GM12878 (cell line): Measurements from ENCODE around the gene COX19. TPM values are rescaled to one million over a fixed set of nuclear protein-coding genes. Genes with fewer than 3 reads are reported as not detected.

Experiments used
- ATAC-seq: fragments of 200-7000 bp; cut with Tn5 transposase; 3 replicates; pipeline ENCODE4 v1.9.1; 2020; ENCODE audit warnings: mild to moderate bottlenecking, moderate library complexity
- BruUV-seq: library from RNA; stranded (reverse); fragments of 400-500 nt; replicated peaks from 2 replicates; lab custom pipeline; 2021; lab: Mats Ljungman, UMichigan
- CTCF ChIA-PET: fragments of 300-600 bp; sonication (Branson Sonifier 250); formaldehyde crosslinking; extraction: SDS; loops from one replicate; lab custom pipeline; 2021; ENCODE audit warnings: inconsistent platforms; lab: Yijun Ruan, JAX
- POLR2A ChIA-PET: fragments of 350-600 bp; formaldehyde crosslinking; extraction: SDS; loops from one replicate; lab custom pipeline; 2021; ENCODE audit warnings: inconsistent platforms; lab: Charles Lee
- RAD21 ChIA-PET: fragments of 300-600 bp; sonication (Branson Sonifier 250); formaldehyde crosslinking; loops from one replicate; lab custom pipeline; 2023; ENCODE audit warnings: antibody characterized with exemption; ENCODE audit not compliant: unreplicated experiment; lab: Charles Lee
- SMC1A ChIA-PET: fragments of 300-600 bp; sonication (Branson Sonifier 250); formaldehyde crosslinking; loops from one replicate; lab custom pipeline; 2023; ENCODE audit not compliant: unreplicated experiment, uncharacterized antibody; lab: Charles Lee
- DNase-seq: peaks from one replicate; pipeline ENCODE4 v3.0.0-alpha.2; 2011; ENCODE audit warnings: low read depth, low spot score
- FAIRE-seq: peaks from 3 replicates; lab custom pipeline; 2011; peaks lifted over from hg19 to GRCh38; lab: Jason Lieb, UNC
- H2AFZ ChIP-seq: 2 replicates; pipeline ENCODE4 v1.6.0; 2011; ENCODE audit warnings: low read depth, low read length, control low read depth; ENCODE audit not compliant: control insufficient read depth
- H3K27ac ChIP-seq: 2 replicates; pipeline ENCODE4 v1.5.1; 2011; ENCODE audit warnings: control low read depth; ENCODE audit not compliant: control insufficient read depth, insufficient read depth
- H3K27me3 ChIP-seq, 2 experiments: replicated peaks in 1 of 2; 2 replicates each; pipeline versions ENCODE4 v1.6.0 to v1.6.1; 2011; ENCODE audit warnings: low read length in 1 of 2; ENCODE audit not compliant: control insufficient read depth in 2 of 2, insufficient read depth in 2 of 2
- H3K36me3 ChIP-seq, 2 experiments: 2 replicates each; pipeline ENCODE4 v1.5.1; 2011; ENCODE audit warnings: low read length in 1 of 2; ENCODE audit not compliant: control insufficient read depth in 2 of 2, insufficient read depth in 2 of 2
- H3K4me1 ChIP-seq: 2 replicates; pipeline ENCODE4 v1.6.1; 2011; ENCODE audit warnings: mild to moderate bottlenecking, low read length, moderate library complexity, mixed read lengths; ENCODE audit not compliant: control insufficient read depth, insufficient read depth
- H3K4me2 ChIP-seq: 2 replicates; pipeline ENCODE4 v1.6.0; 2011; ENCODE audit warnings: control low read depth; ENCODE audit not compliant: control insufficient read depth, insufficient read depth
- H3K4me3 ChIP-seq: fragments of 200-600 bp; sonication (generic); 2 replicates; pipeline ENCODE4 v1.5.1; 2016
- H3K79me2 ChIP-seq: 2 replicates; pipeline ENCODE4 v1.6.0; 2011; ENCODE audit warnings: low read length; ENCODE audit not compliant: control insufficient read depth, insufficient read depth
- H3K9ac ChIP-seq: 2 replicates; pipeline ENCODE4 v1.8.0; 2011; ENCODE audit warnings: low read length, control low read depth, mixed read lengths; ENCODE audit not compliant: control insufficient read depth, insufficient read depth
- H3K9me3 ChIP-seq: replicated peaks from 3 replicates; pipeline ENCODE4 v1.5.1; 2011; ENCODE audit warnings: mild to moderate bottlenecking, low read length; ENCODE audit not compliant: control insufficient read depth, insufficient read depth
- H4K20me1 ChIP-seq: 2 replicates; pipeline ENCODE4 v1.6.0; 2011; ENCODE audit not compliant: control insufficient read depth, insufficient read depth
- CBFB ChIP-seq: IDR thresholded peaks from 2 replicates; pipeline ENCODE4 v1.6.1; 2016; ENCODE audit warnings: antibody characterized with exemption, low read depth
- FOXK2 ChIP-seq: fragments of 450-650 bp; IDR thresholded peaks from 2 replicates; pipeline ENCODE4 v1.6.1; 2017; ENCODE audit warnings: mild to moderate bottlenecking, moderate library complexity
- JUNB ChIP-seq: IDR thresholded peaks from 2 replicates; pipeline ENCODE4 v1.6.1; 2016; ENCODE audit warnings: antibody characterized with exemption, mild to moderate bottlenecking
- MYB ChIP-seq: fragments of 150-350 bp; IDR thresholded peaks from 2 replicates; pipeline ENCODE4 v1.6.1; 2014; ENCODE audit warnings: mild to moderate bottlenecking, low read depth, low read length, borderline replicate concordance
- NFYB ChIP-seq: IDR thresholded peaks from 2 replicates; pipeline ENCODE4 v1.6.1; 2011; ENCODE audit warnings: low read depth, mild to moderate bottlenecking, low read length, improper control_type of control experiment, moderate library complexity; ENCODE audit not compliant: insufficient read depth
- RELA ChIP-seq: fragments of 450-650 bp; IDR thresholded peaks from 2 replicates; pipeline ENCODE4 v1.8.0; 2014; ENCODE audit warnings: borderline replicate concordance; ENCODE audit not compliant: partially characterized antibody
- SPI1 ChIP-seq: IDR thresholded peaks from 2 replicates; pipeline ENCODE4 v1.6.1; 2011; ENCODE audit warnings: low read depth, mild to moderate bottlenecking, low read length, moderate library complexity, borderline replicate concordance; ENCODE audit not compliant: insufficient read depth
- STAT1 ChIP-seq: fragments of 450-650 bp; conservative IDR thresholded peaks from 2 replicates; pipeline ENCODE4 v1.6.1; 2014; ENCODE audit warnings: antibody characterized with exemption, mild to moderate bottlenecking
- ZNF384 ChIP-seq: IDR thresholded peaks from 2 replicates; pipeline ENCODE4 v1.6.1; 2012; ENCODE audit warnings: low read depth, mild to moderate bottlenecking, low read length, improper control_type of control experiment, borderline replicate concordance
- WGBS: methylation state at CpG from one replicate; pipeline ENCODE4 v1.1.6; 2016; ENCODE audit warnings: low lambda C conversion rate; ENCODE audit not compliant: insufficient replicate concordance, insufficient coverage; ENCODE audit errors: missing lambda C conversion rate; 5-methylcytosine and 5-hydroxymethylcytosine counted together
- in situ Hi-C: fragments of 300-500 bp; cut with MboI; formaldehyde crosslinking; loops from 9 replicates; pipeline ENCODE4 v1.14.3; 2018; ENCODE audit warnings: mixed read lengths
- intact Hi-C: fragments of 100-400 bp; cut with micrococcal nuclease; formaldehyde crosslinking; loops from one replicate; pipeline ENCODE4 v1.14.2; 2022; ENCODE audit not compliant: unreplicated experiment
- polyA plus RNA-seq, 11 experiments: library from polyadenylated mRNA; depleted of rRNA in 4 of 11; unstranded in 6 of 11; stranded (reverse) in 5 of 11; fragments of >200 nt; fragmentation: Nextera tagmentation in 4 of 11; fragmentation: Illumina TruSeq in 1 of 11; extraction: Ambion mirVana in 4 of 11; extraction: Trizol in 1 of 11; gene quantifications; 1 replicate in 1 of 11; 2 replicates in 10 of 11; pipeline versions ENCODE4 v1.2.1 to v1.2.3, GENCODE V29; 2011 to 2016; ENCODE audit warnings: inconsistent platforms in 2 of 11, missing spikeins in 2 of 11, low read depth in 1 of 11
- total RNA-seq, 4 experiments: library from RNA; depleted of rRNA in 3 of 4; stranded (reverse); fragments of >200 nt in 3 of 4; fragmentation: Illumina TruSeq in 1 of 4; extraction: Trizol in 1 of 4; gene quantifications; 2 replicates each; pipeline versions ENCODE4 v1.2.1 to v1.2.3, GENCODE V29; 2013 to 2021

COX19 gene
- total and polyA plus RNA-seq, 10 of the 15 experiments (the other 5 are each of a cell fraction or from before 2014, with no cell fraction given) = 3.7 to 17.9 (median 10.8) TPM

- in situ Hi-C loops = no loop called here
- no peak overlapping the region for H2AFZ ChIP-seq
- ATAC-seq = no peak
These were observed 9.7 kb upstream of the COX19 start for GRCh38 chr7:985127-985416.

DNA sequence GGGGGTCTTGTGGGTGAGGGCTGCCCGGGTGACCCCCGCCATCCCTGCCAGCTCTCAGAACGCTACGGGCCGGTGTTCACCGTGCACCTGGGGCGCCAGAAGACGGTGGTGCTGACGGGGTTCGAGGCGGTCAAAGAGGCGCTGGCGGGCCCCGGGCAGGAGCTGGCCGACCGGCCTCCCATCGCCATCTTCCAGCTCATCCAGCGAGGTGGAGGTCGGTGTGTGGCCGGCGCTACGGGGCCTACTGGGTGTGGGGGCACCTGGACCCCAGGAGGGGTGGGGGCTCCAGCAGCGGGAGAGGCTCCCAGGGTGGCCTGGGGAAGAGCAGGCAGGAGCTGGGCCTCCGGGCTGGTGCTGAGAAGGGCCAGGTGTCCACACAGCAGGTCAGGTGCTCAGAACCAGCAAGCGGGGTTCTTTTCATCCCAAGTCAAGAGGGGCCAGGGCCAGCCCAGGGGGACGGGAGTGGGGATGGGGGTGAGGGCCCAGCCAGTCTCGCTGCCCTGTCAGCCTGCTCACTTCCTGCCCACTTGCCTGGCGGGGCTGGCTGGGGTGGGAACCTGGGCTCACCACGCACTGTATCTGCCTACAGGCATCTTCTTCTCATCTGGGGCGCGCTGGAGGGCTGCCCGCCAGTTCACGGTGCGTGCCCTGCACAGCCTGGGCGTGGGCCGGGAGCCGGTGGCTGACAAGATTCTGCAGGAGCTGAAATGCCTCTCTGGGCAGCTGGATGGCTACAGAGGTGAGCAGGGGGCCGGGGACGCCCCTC lies 9.2 kb upstream of the COX19 start:
- TF ChIP-seq CBFB = no peak
- no peak for TF ChIP-seq JUNB
- no peak for TF ChIP-seq FOXK2
- TF ChIP-seq STAT1 = no peak
- no peak for TF ChIP-seq MYB
- no peak for TF ChIP-seq ZNF384
- TF ChIP-seq NFYB = no peak
- no peak for TF ChIP-seq SPI1
- Histone ChIP-seq H3K9ac (no peak overlapping the region), H2AFZ (no peak overlapping the region), H3K9me3 (no peaks in the 10 kb centered on the region), H3K36me3 (no peaks in the 10 kb centered on the region), H3K79me2 (no peaks in the 10 kb centered on the region), H3K4me3 (no peak overlapping the region), H3K27ac (no peak overlapping the region), H3K4me2 (no peak overlapping the region), H3K4me1 (no peaks in the 10 kb centered on the region), H3K27me3 (no peaks in the 10 kb centered on the region; a peak in 2 of 4 replicates), H4K20me1 (no peaks in the 10 kb centered on the region)
- intact Hi-C loops (no loop called here), in situ Hi-C loops (no loop called here)
- ChIA-PET CTCF (interaction anchor here (0.6 to 1.2 kb wide), 2 partner anchors 11 to 102 kb away, joined by 4 to 5 read pairs; no protein-coding TSS in a partner anchor), SMC1A (no interaction called here), POLR2A (interaction anchor here (0.6 kb wide), 1 partner anchor 9 kb away, joined by 3 read pairs; no protein-coding TSS in a partner anchor), RAD21 (interaction anchor here (0.8 kb wide), 1 partner anchor 14 kb away, joined by 5 read pairs; no protein-coding TSS in a partner anchor)
- BruUV-seq = no TSS peak
- no peak for FAIRE-seq
- WGBS = 53% methylated on average over 28 of the region's 39 CpGs
- DNase-seq = no peak
- ATAC-seq = no peak

More at GRCh38 chr7:985127-985416, 9.7 kb upstream of the COX19 start:
- intact Hi-C loops = no loop called here
- ChIA-PET CTCF (interaction anchor here (1.2 kb wide), 1 partner anchor 11 kb away, joined by 5 read pairs; no protein-coding TSS in a partner anchor), SMC1A (interaction anchor here (1.1 kb wide), 1 partner anchor 12 kb away, joined by 3 read pairs; no protein-coding TSS in a partner anchor), POLR2A (interaction anchor here (0.6 kb wide), 1 partner anchor 8 kb away, joined by 3 read pairs; no protein-coding TSS in a partner anchor), RAD21 (interaction anchor here (0.8 kb wide), 1 partner anchor 94 kb away, joined by 3 read pairs; no protein-coding TSS in a partner anchor)
- no peaks in the 10 kb centered on the region for H3K36me3 ChIP-seq
- H3K4me3 ChIP-seq = no peak overlapping the region
- no peaks in the 10 kb centered on the region; a peak in 2 of 4 replicates for H3K27me3 ChIP-seq
- no peaks in the 10 kb centered on the region for H3K79me2 ChIP-seq
- DNase-seq = no peak
- 53% methylated on average over 16 of the region's 16 CpGs for WGBS
- H3K27ac ChIP-seq = no peak overlapping the region
- no TSS peak for BruUV-seq
- H3K4me1 ChIP-seq = no peaks in the 10 kb centered on the region
- no peak overlapping the region for H3K4me2 ChIP-seq
- no peaks in the 10 kb centered on the region for H4K20me1 ChIP-seq
- TF ChIP-seq RELA = no peak
- no peak for FAIRE-seq
- H3K9me3 ChIP-seq = no peaks in the 10 kb centered on the region
- no peak overlapping the region for H3K9ac ChIP-seq
